AG10803 (cell line): ENCODE data around the gene TIAL1.

Source experiments
- DNase-seq: peaks from one replicate; pipeline ENCODE4 v3.0.0; 2010; ENCODE audit warnings: low read depth
- H3K4me3 ChIP-seq: 2 replicates; pipeline ENCODE4 v1.5.1; 2011; ENCODE audit warnings: mild to moderate bottlenecking, low read length, control low read depth
- CTCF ChIP-seq: conservative IDR thresholded peaks from 2 replicates; pipeline ENCODE4 v1.5.1; 2011; ENCODE audit warnings: mild to moderate bottlenecking, low read length, control low read depth, inconsistent platforms

The TIAL1 gene

DNA sequence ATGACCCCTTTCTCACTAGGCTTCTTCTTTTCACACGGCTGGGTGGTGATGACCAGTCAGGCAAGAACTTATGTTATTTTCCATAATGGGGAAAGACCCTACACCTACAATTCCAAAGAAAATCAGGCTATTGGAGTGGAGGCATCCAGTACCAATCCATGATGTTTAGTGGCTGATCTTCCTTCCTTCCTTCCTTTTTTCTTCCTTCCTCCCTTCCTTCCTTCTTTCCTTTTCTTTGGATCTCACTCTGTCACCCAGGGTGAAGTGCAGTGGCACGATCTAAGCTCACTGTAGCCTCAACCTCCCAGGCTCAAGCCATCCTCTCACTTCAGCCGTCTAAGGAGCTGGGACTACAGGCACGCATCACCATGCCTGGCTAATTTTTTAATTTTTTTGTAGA, 56.7 kb downstream of the TIAL1 start:
- no peak overlapping the region for H3K4me3 ChIP-seq
- TF ChIP-seq CTCF, result no peak
- DNase-seq, result no peak

GRCh38 chr10:119539359-119539825, 57.4 kb downstream of the TIAL1 start:
- TF ChIP-seq CTCF, result no peak
- no peak for DNase-seq
- no peak overlapping the region for H3K4me3 ChIP-seq

- no peak overlapping the region for H3K4me3 ChIP-seq
- no peak for DNase-seq
- TF ChIP-seq CTCF, result no peak
Observed at GRCh38 chr10:119538632-119539358, 58.0 kb downstream of the TIAL1 start.

DNA sequence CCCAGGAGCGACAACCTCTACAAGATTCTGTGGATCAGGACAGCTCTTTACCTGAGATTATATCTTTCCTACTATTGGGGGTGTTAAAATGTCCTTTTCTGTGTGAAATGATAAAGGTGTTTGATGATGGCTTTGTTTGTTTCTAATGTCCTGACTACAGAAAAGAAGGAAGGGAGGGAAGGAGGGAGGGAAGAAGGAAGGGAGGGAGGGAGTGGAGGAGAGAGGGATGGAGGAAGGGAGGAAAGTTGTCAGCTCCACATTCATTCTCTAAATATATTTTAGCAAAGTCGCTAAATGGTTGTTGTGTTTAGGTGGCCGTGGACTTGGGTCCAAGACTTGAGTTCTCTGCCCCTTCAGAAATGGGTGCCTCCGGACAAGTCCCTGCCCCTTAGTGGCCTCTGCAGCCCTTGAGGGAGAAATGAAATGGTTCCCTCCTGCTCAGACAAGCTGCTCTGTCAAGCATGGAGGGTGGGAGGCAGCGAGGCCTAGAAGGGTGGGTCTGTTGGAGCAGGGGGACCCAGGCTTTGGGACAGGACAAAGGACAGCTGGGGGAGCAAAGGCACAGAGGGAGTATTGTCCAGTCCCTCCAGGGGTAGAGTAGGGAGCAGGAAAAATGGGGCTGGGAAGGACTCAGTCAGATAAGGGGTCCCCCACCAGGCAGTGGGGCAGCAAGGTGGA, 58.7 kb downstream of the TIAL1 start:
- no peak for DNase-seq
- H3K4me3 ChIP-seq, result no peak overlapping the region
- no peak for TF ChIP-seq CTCF

DNA sequence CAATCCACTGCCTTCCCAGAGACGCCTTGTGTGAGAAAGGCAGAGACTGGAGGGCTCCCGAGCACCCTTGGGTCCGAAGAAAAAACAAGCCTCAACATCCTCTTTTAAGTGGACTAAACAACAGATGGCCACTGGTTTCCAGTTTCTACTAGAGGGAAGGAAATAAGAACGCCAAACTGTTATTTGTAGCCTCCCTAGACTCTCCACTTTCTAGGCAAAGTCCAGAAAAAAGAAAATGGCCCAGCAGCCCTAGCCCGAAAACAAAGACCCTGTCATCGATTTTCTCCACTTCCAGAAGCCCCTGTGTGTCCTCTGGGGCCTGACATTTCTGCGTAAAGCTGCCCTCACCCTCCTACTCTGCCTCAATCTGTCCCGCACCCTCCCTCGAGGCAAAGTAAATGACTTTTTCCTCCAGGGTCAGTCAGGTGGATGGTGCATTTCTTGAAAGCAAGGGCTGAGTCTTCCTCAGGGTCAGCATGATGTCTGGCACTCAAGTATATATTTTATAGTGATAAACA, 60.2 kb downstream of the TIAL1 start:
- H3K4me3 ChIP-seq, result no peak overlapping the region
- DNase-seq, result no peak
- no peak for TF ChIP-seq CTCF

- no peak for TF ChIP-seq CTCF
Observed at GRCh38 chr10:119535837-119536507, 60.8 kb downstream of the TIAL1 start.

More at GRCh38 chr10:119535837-119536507, 60.8 kb downstream of the TIAL1 start:
- no peak overlapping the region for H3K4me3 ChIP-seq
- no peak for DNase-seq
